H1 (cell line): ENCODE measurements around the gene PXMP4. TPM values are rescaled to one million over a fixed set of nuclear protein-coding genes. Genes with fewer than 3 reads are reported as not detected.

Experiments used
- CTCF ChIA-PET: fragments of 300-600 bp; sonication (Branson Sonifier 250); formaldehyde crosslinking; loops from one replicate; lab custom pipeline; 2021; ENCODE audit not compliant: partially characterized antibody; lab: Charles Lee
- POLR2A ChIA-PET: fragments of 300-600 bp; sonication (Branson Sonifier 250); formaldehyde crosslinking; loops from one replicate; lab custom pipeline; 2021; ENCODE audit warnings: inconsistent platforms; ENCODE audit not compliant: partially characterized antibody; lab: Charles Lee
- DNase-seq, 2 experiments: peaks; one replicate each; pipeline versions ENCODE4 v3.0.0 to v3.0.0-alpha.2; 2010 to 2022; ENCODE audit warnings: low spot score in 2 of 2, low read depth in 1 of 2, mixed read lengths in 1 of 2
- FAIRE-seq: peaks from 2 replicates; lab custom pipeline; 2011; peaks lifted over from hg19 to GRCh38; lab: Jason Lieb, UNC
- H2AFZ ChIP-seq: 2 replicates; pipeline ENCODE4 v1.8.1; 2012; ENCODE audit warnings: low read length, inconsistent platforms
- H2AK5ac ChIP-seq: 2 replicates; pipeline ENCODE4 v1.6.1; 2013; ENCODE audit warnings: low read depth, low read length
- H2BK120ac ChIP-seq: replicated peaks from 2 replicates; pipeline ENCODE3; 2013; ENCODE audit warnings: low read depth, low read length, inconsistent platforms
- H2BK12ac ChIP-seq: 2 replicates; pipeline ENCODE4 v1.6.1; 2013; ENCODE audit warnings: low read depth, low read length
- H2BK15ac ChIP-seq: 2 replicates; pipeline ENCODE4 v1.6.1; 2013; ENCODE audit warnings: low read length
- H2BK20ac ChIP-seq: 2 replicates; pipeline ENCODE4 v1.6.1; 2013; ENCODE audit warnings: low read length
- H2BK5ac ChIP-seq: 2 replicates; pipeline ENCODE4 v1.6.1; 2013; ENCODE audit warnings: low read depth, low read length
- H3K14ac ChIP-seq: 2 replicates; pipeline ENCODE4 v1.6.1; 2013; ENCODE audit warnings: inconsistent platforms; ENCODE audit not compliant: insufficient read length
- H3K18ac ChIP-seq: 2 replicates; pipeline ENCODE4 v1.6.1; 2013; ENCODE audit warnings: low read length; ENCODE audit errors: extremely low read depth
- H3K23ac ChIP-seq: 2 replicates; pipeline ENCODE4 v1.6.1; 2013; ENCODE audit warnings: inconsistent platforms; ENCODE audit not compliant: insufficient read length
- H3K23me2 ChIP-seq: 2 replicates; pipeline ENCODE4 v1.6.1; 2013; ENCODE audit warnings: low read depth, low read length
- H3K27ac ChIP-seq: 2 replicates; pipeline ENCODE4 v1.6.1; 2011; ENCODE audit warnings: low read depth, low read length, inconsistent platforms
- H3K27me3 ChIP-seq, 4 experiments: replicated peaks in 1 of 4; 1 replicate in 1 of 4; 2 replicates in 3 of 4; pipeline versions ENCODE4 v1.6.1 to v1.8.1; 2011 to 2013; ENCODE audit warnings: low read length in 3 of 4, mild to moderate bottlenecking in 3 of 4, inconsistent platforms in 2 of 4, mixed read lengths in 2 of 4, moderate library complexity in 1 of 4; ENCODE audit not compliant: control insufficient read depth in 3 of 4, insufficient read depth in 3 of 4; ENCODE audit errors: extremely low read depth in 1 of 4
- H3K36me3 ChIP-seq, 4 experiments: 2 replicates each; pipeline versions ENCODE4 v1.6.1 to v1.8.1; 2011 to 2013; ENCODE audit warnings: mild to moderate bottlenecking in 4 of 4, low read length in 3 of 4, moderate library complexity in 2 of 4, control low read depth in 1 of 4, inconsistent platforms in 1 of 4; ENCODE audit not compliant: insufficient read depth in 4 of 4, control insufficient read depth in 2 of 4
- H3K4ac ChIP-seq: replicated peaks from 2 replicates; pipeline ENCODE3; 2013; ENCODE audit warnings: low read length, low read depth, mixed read lengths, inconsistent platforms; ENCODE audit not compliant: insufficient read length
- H3K4me1 ChIP-seq, 4 experiments: replicated peaks in 1 of 4; 1 replicate in 1 of 4; 2 replicates in 3 of 4; pipeline versions ENCODE4 v1.6.1 to v1.8.1; 2011 to 2013; ENCODE audit warnings: low read length in 3 of 4, inconsistent platforms in 2 of 4, mixed read lengths in 1 of 4; ENCODE audit not compliant: insufficient read depth in 4 of 4, control insufficient read depth in 3 of 4
- H3K4me2 ChIP-seq, 2 experiments: 2 replicates each; pipeline versions ENCODE4 v1.6.1 to v1.8.1; 2011 to 2013; ENCODE audit warnings: low read depth in 2 of 2, low read length in 2 of 2, control low read depth in 1 of 2, inconsistent platforms in 1 of 2, mild to moderate bottlenecking in 1 of 2; ENCODE audit not compliant: insufficient read depth in 1 of 2
- H3K4me3 ChIP-seq, 4 experiments: fragments of 200-600, 300-600 bp in 1 of 4; sonication (generic), shearing (Covaris generic), sonication (Bioruptor Twin) in 1 of 4; 2 replicates each; pipeline versions ENCODE4 v1.5.1 to v1.8.1; 2011 to 2016; ENCODE audit warnings: low read length in 4 of 4, low read depth in 3 of 4, control low read depth in 2 of 4, inconsistent platforms in 2 of 4, mild to moderate bottlenecking in 2 of 4, mixed read lengths in 1 of 4, moderate library complexity in 1 of 4; ENCODE audit not compliant: insufficient read depth in 2 of 4; ENCODE audit errors: extremely low read depth in 1 of 4
- H3K56ac ChIP-seq: replicated peaks from 2 replicates; pipeline ENCODE3; 2013; ENCODE audit warnings: low read depth, mild to moderate bottlenecking, mixed read lengths, low read length, inconsistent platforms; ENCODE audit not compliant: insufficient read length
- H3K79me1 ChIP-seq: 2 replicates; pipeline ENCODE4 v1.6.1; 2013; ENCODE audit warnings: low read depth, low read length, control low read depth
- H3K79me2 ChIP-seq, 2 experiments: 2 replicates each; pipeline versions ENCODE4 v1.6.1 to v1.8.1; 2012 to 2013; ENCODE audit warnings: low read length in 2 of 2, mild to moderate bottlenecking in 2 of 2, inconsistent platforms in 1 of 2; ENCODE audit not compliant: insufficient read depth in 2 of 2, control insufficient read depth in 1 of 2
- H3K9ac ChIP-seq, 4 experiments: replicated peaks in 1 of 4; 1 replicate in 1 of 4; 2 replicates in 3 of 4; pipeline versions ENCODE4 v1.6.1 to v1.8.1; 2011 to 2013; ENCODE audit warnings: low read depth in 3 of 4, low read length in 3 of 4, control low read depth in 2 of 4, mild to moderate bottlenecking in 2 of 4, moderate library complexity in 2 of 4, inconsistent platforms in 1 of 4; ENCODE audit errors: extremely low read depth in 1 of 4
- H3K9me3 ChIP-seq, 2 experiments: 2 replicates each; pipeline versions ENCODE4 v1.6.1 to v1.8.1; 2012 to 2013; ENCODE audit warnings: mild to moderate bottlenecking in 2 of 2, moderate library complexity in 2 of 2, control low read depth in 1 of 2, inconsistent platforms in 1 of 2, low read depth in 1 of 2, low read length in 1 of 2, mixed read lengths in 1 of 2; ENCODE audit not compliant: insufficient read depth in 2 of 2
- H4K20me1 ChIP-seq, 2 experiments: replicated peaks in 1 of 2; 2 replicates each; pipeline versions ENCODE3 to v1.8.1; 2011 to 2013; ENCODE audit warnings: inconsistent platforms in 2 of 2, low read length in 2 of 2, mild to moderate bottlenecking in 1 of 2; ENCODE audit not compliant: insufficient read depth in 2 of 2, control insufficient read depth in 1 of 2
- H4K5ac ChIP-seq: 2 replicates; pipeline ENCODE4 v1.6.1; 2013; ENCODE audit warnings: low read length, low read depth, mixed read lengths, inconsistent platforms; ENCODE audit not compliant: insufficient read length
- H4K8ac ChIP-seq: 2 replicates; pipeline ENCODE4 v1.8.0; 2013; ENCODE audit warnings: mild to moderate bottlenecking, moderate library complexity, low read length, inconsistent platforms; ENCODE audit not compliant: insufficient read depth; ENCODE audit errors: extremely low read depth
- H4K91ac ChIP-seq: replicated peaks from 2 replicates; pipeline ENCODE3; 2013; ENCODE audit warnings: low read length, mixed read lengths, inconsistent platforms; ENCODE audit not compliant: insufficient read length
- ASH2L ChIP-seq: fragments of 200-600, 300-600 bp; sonication (generic); IDR thresholded peaks from one replicate; pipeline ENCODE4 v1.7.1; 2017; ENCODE audit warnings: low read length
- BACH1 ChIP-seq: IDR thresholded peaks from 2 replicates; pipeline ENCODE4 v1.6.1; 2012; ENCODE audit warnings: low read length, improper control_type of control experiment
- CHD1 ChIP-seq: IDR thresholded peaks from 2 replicates; pipeline ENCODE4 v1.6.1; 2012; ENCODE audit warnings: low read depth, low read length, improper control_type of control experiment
- CTBP2 ChIP-seq: IDR thresholded peaks from 2 replicates; pipeline ENCODE4 v1.7.0; 2011; ENCODE audit warnings: borderline replicate concordance, mild to moderate bottlenecking, moderate library complexity, mixed read lengths, low read length; ENCODE audit not compliant: insufficient read depth, insufficient read length
- E2F6 ChIP-seq: IDR thresholded peaks from 2 replicates; pipeline ENCODE4 v1.6.1; 2012; ENCODE audit warnings: inconsistent platforms
- EP300 ChIP-seq, 2 experiments: IDR thresholded peaks; 1 replicate in 1 of 2; 2 replicates in 1 of 2; pipeline ENCODE4 v1.6.1; 2011 to 2012; ENCODE audit warnings: low read depth in 2 of 2, low read length in 2 of 2, mild to moderate bottlenecking in 2 of 2, borderline replicate concordance in 1 of 2, inconsistent platforms in 1 of 2, moderate library complexity in 1 of 2
- HDAC6 ChIP-seq: IDR thresholded peaks from one replicate; pipeline ENCODE4 v1.7.1; 2012; ENCODE audit warnings: low read depth, mild to moderate bottlenecking, inconsistent platforms, low read length, moderate library complexity
- KDM5A ChIP-seq: fragments of 200-600 bp; IDR thresholded peaks from 2 replicates; pipeline ENCODE4 v1.7.1; 2012; ENCODE audit warnings: mild to moderate bottlenecking, low read length, inconsistent platforms, mixed read lengths
- MAFK ChIP-seq: IDR thresholded peaks from 2 replicates; pipeline ENCODE4 v1.6.1; 2012; ENCODE audit warnings: low read depth, mild to moderate bottlenecking, improper control_type of control experiment, low read length
- POLR2AphosphoS5 ChIP-seq: IDR thresholded peaks from 2 replicates; pipeline ENCODE4 v1.6.1; 2011; ENCODE audit warnings: low read depth, low read length
- RFX5 ChIP-seq: IDR thresholded peaks from 2 replicates; pipeline ENCODE4 v1.6.1; 2011; ENCODE audit warnings: low read depth, low read length, improper control_type of control experiment, borderline replicate concordance
- WGBS, 2 experiments: shearing (Covaris generic) in 1 of 2; methylation state at CpG; one replicate each; pipeline versions ENCODE4 v1.1.6 to v1.1.7; 2013 to 2015; ENCODE audit warnings: low lambda C conversion rate in 2 of 2, mixed read lengths in 2 of 2, inconsistent platforms in 1 of 2, low coverage in 1 of 2, missing lambda C conversion rate in 1 of 2; ENCODE audit not compliant: insufficient replicate concordance in 2 of 2, insufficient coverage in 1 of 2, insufficient read length in 1 of 2; ENCODE audit errors: extremely low coverage in 1 of 2, missing lambda C conversion rate in 1 of 2; 5-methylcytosine and 5-hydroxymethylcytosine counted together
- polyA plus RNA-seq, 7 experiments: library from polyadenylated mRNA; depleted of rRNA in 3 of 7; stranded (reverse) in 5 of 7; unstranded in 2 of 7; fragments of >200 nt in 5 of 7; fragments of 200-250 nt in 2 of 7; gene quantifications; 1 replicate in 5 of 7; 2 replicates in 1 of 7; 4 replicates in 1 of 7; pipeline versions ENCODE4 v1.2.1 to v1.2.3, GENCODE V29; 2011 to 2013; ENCODE audit warnings: missing spikeins in 2 of 7, mixed read lengths in 2 of 7
- total RNA-seq: library from RNA; stranded (reverse); fragmentation: NEBNext Ultra II Directional; extraction: Animal tissue kit (Norgen Biotek cat#: 25700); gene quantifications from 2 replicates; pipeline ENCODE4 v1.2.1, GENCODE V29; 2021

PXMP4 gene
- total and polyA plus RNA-seq, 2 of the 8 experiments (the other 6 are each of a cell fraction or from before 2014, with no cell fraction given): 3.3 to 3.4 TPM

- peaks cover 9% of the 10 kb centered on the region for H3K23me2 ChIP-seq
- H3K9me3 ChIP-seq: no peaks in the 10 kb centered on the region
- H2BK15ac ChIP-seq: peak overlapping the region; percentile 31; the same call in 1 of the 2 replicates
- H2BK20ac ChIP-seq: no peak overlapping the region
- H3K79me2 ChIP-seq: no peaks in the 10 kb centered on the region
- no peaks in the 10 kb centered on the region for H4K20me1 ChIP-seq
- H4K8ac ChIP-seq: peak overlapping the region; percentile 88
- FAIRE-seq (no peak), DNase-seq (no peak)
- H3K4ac ChIP-seq: peak overlapping the region; percentile 82
- H3K4me3 ChIP-seq: peak overlapping the region; percentile 27 to 55 (median 38); a peak in 7 of 8 replicates
- no peak overlapping the region for H3K56ac ChIP-seq
- H2AFZ ChIP-seq: peak overlapping the region; percentile 87
- ChIA-PET POLR2A (interaction anchor here (1.0 to 2.7 kb wide), 5 partner anchors 10 to 66 kb away, joined by 3 to 8 read pairs (median 3); no protein-coding TSS in a partner anchor), CTCF (interaction anchor here (0.6 to 2.5 kb wide), 4 partner anchors 12 to 64 kb away, joined by 3 to 6 read pairs (median 4); partner anchors contain the start of gene ACTL10)
- H3K36me3 ChIP-seq: no peaks in the 10 kb centered on the region
- H3K4me2 ChIP-seq: peak overlapping the region; percentile 80 to 89
- H3K79me1 ChIP-seq: no peaks in the 10 kb centered on the region
- peaks cover 4 to 9% (median 7%) of the 10 kb centered on the region in 4 experiments for H3K4me1 ChIP-seq
- no peak overlapping the region for H4K5ac ChIP-seq
- H4K91ac ChIP-seq: no peak overlapping the region
- peak overlapping the region in 2 of 4 experiments; percentile 32 to 34; a peak in 3 of 7 replicates for H3K9ac ChIP-seq
- no peak overlapping the region for H2AK5ac ChIP-seq
- H2BK5ac ChIP-seq: peak overlapping the region; percentile 66
- no peak overlapping the region for H3K27ac ChIP-seq
- no peaks in the 10 kb centered on the region for H3K27me3 ChIP-seq
- no peak overlapping the region for H3K23ac ChIP-seq
- H3K14ac ChIP-seq: no peak overlapping the region
- H2BK120ac ChIP-seq: no peak overlapping the region
- 81% methylated on average over 18 of the region's 18 CpGs; no CpG with 5 or more reads in 1 of the 2 experiments for WGBS, 2 experiments
- H3K18ac ChIP-seq: peak overlapping the region; percentile 76
- H2BK12ac ChIP-seq: peak overlapping the region; percentile 68; the same call in 1 of the 2 replicates
- TF ChIP-seq E2F6: no peak
- no peak for TF ChIP-seq BACH1
- TF ChIP-seq ASH2L: no peak
- no peak for TF ChIP-seq KDM5A
- TF ChIP-seq EP300 (IDR thresholded peaks at IDR 0.05; ENCODE audit: borderline replicate concordance in 1 of 2, low read depth in 2 of 2, low read length in 2 of 2): no peak
- no peak for TF ChIP-seq RFX5
- TF ChIP-seq POLR2AphosphoS5: no peak
- TF ChIP-seq CTBP2: no peak
- TF ChIP-seq MAFK: no peak
- no peak for TF ChIP-seq CHD1
- TF ChIP-seq HDAC6: no peak
These were observed 11.0 kb upstream of the PXMP4 start for GRCh38 chr20:33730946-33731692.
